VCaP (cell line): Measurements from ENCODE around the gene CD247.

Experiments
- H3K27ac ChIP-seq: fragments of 450-650 bp; 2 replicates; pipeline ENCODE4 v1.5.1; 2017
- CTCF ChIP-seq: fragments of 450-650 bp; conservative IDR thresholded peaks from 2 replicates; pipeline ENCODE4 v1.5.1; 2017; ENCODE audit warnings: mild to moderate bottlenecking, moderate library complexity

CD247 gene

GRCh38 chr1:167463080-167463479 lies 55.2 kb downstream of the CD247 start:
- no peak for TF ChIP-seq CTCF

GRCh38 chr1:167462341-167462740 lies 56.0 kb downstream of the CD247 start:
- H3K27ac ChIP-seq: no peak overlapping the region
- TF ChIP-seq CTCF: no peak

More at GRCh38 chr1:167463080-167463479, 55.2 kb downstream of the CD247 start:
- H3K27ac ChIP-seq: no peak overlapping the region

- TF ChIP-seq CTCF: no peak
- H3K27ac ChIP-seq: no peak overlapping the region
Observed at GRCh38 chr1:167460836-167461235, 57.5 kb downstream of the CD247 start.

GRCh38 chr1:167457936-167458584 lies 60.3 kb downstream of the CD247 start:
- TF ChIP-seq CTCF: no peak
- H3K27ac ChIP-seq: no peak overlapping the region

GRCh38 chr1:167456926-167457325 lies 61.4 kb downstream of the CD247 start:
- no peak overlapping the region for H3K27ac ChIP-seq
- no peak for TF ChIP-seq CTCF

- H3K27ac ChIP-seq: no peak overlapping the region
- no peak for TF ChIP-seq CTCF
Observed at GRCh38 chr1:167456524-167456923, 61.8 kb downstream of the CD247 start.

GRCh38 chr1:167455786-167456446 lies 62.4 kb downstream of the CD247 start:
- TF ChIP-seq CTCF: no peak
- peak overlapping the region; percentile 74 for H3K27ac ChIP-seq
